ENCODE measurements around the gene KCNK17.

DNA sequence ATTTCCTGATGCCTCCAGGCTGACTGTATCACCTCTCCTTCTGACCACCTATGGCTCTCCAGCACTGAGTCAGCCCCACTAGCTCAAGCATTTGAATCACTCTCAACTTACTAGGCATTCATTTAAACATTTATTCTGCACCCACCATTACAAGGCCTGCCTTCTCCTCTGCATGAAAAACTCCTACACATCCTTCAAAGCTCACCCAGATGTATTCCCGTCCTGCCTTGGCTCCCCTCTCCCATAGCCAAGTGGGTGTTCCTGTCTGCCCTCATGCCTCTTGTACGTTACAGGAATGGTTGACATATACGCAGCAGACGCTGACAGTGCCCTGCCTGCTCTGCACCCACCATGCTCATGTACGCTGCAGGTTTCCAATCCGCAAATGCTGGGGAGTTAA, 21.6 kb downstream of the KCNK17 start:
- TF ChIP-seq CTCF (IDR thresholded peaks at IDR 0.05; ENCODE audit: insufficient read depth, low read depth, low read length): no peak
- no peak for TF ChIP-seq EZH2 (IDR thresholded peaks at IDR 0.05; ENCODE audit: insufficient read depth, low read length)

All from astrocyte (in vitro differentiated cells and primary cell).